HepG2 (cell line): Measurements from ENCODE around the gene ZNF764. TPM values are rescaled to one million over a fixed set of nuclear protein-coding genes. Genes with fewer than 3 reads are reported as not detected.

Experiments used
- AHR ChIP-seq: IDR thresholded peaks from 2 replicates; pipeline ENCODE4 v1.6.1; 2018; ENCODE audit warnings: missing genetic modification reagents, missing compliant biosample characterization
- CBFB ChIP-seq: sonication (generic); formaldehyde crosslinking; IDR thresholded peaks from 2 replicates; pipeline ENCODE4 v1.4.0; 2020; ENCODE audit warnings: missing genetic modification reagents
- HCFC1 ChIP-seq: fragments of 150-350 bp; IDR thresholded peaks from 2 replicates; pipeline ENCODE4 v1.6.1; 2014; ENCODE audit warnings: low read depth, low read length
- IKZF4 ChIP-seq: sonication (generic); formaldehyde crosslinking; IDR thresholded peaks from 2 replicates; pipeline ENCODE4 v1.5.1; 2020; ENCODE audit warnings: borderline replicate concordance, mild to moderate bottlenecking, low read depth, missing genetic modification reagents; ENCODE audit errors: not compliant biosample characterization
- MAFG ChIP-seq: sonication (generic); formaldehyde crosslinking; IDR thresholded peaks from 2 replicates; pipeline ENCODE4 v1.5.1; 2020; ENCODE audit warnings: mild to moderate bottlenecking, missing genetic modification reagents
- MTA1 ChIP-seq: sonication (generic); formaldehyde crosslinking; IDR thresholded peaks from 2 replicates; pipeline ENCODE4 v1.4.0; 2020; ENCODE audit warnings: missing genetic modification reagents, mild to moderate bottlenecking, borderline replicate concordance
- NFYC ChIP-seq: IDR thresholded peaks from 2 replicates; pipeline ENCODE4 v1.6.1; 2016; ENCODE audit warnings: missing genetic modification reagents, missing compliant biosample characterization
- SAP130 ChIP-seq: IDR thresholded peaks from 2 replicates; pipeline ENCODE4 v1.6.1; 2016; ENCODE audit warnings: low read depth
- SIX1 ChIP-seq: sonication (generic); formaldehyde crosslinking; IDR thresholded peaks from 2 replicates; pipeline ENCODE4 v1.4.0; 2020; ENCODE audit warnings: missing genetic modification reagents, borderline replicate concordance
- TBL1XR1 ChIP-seq: fragments of 150-350 bp; IDR thresholded peaks from 2 replicates; pipeline ENCODE4 v1.6.1; 2014; ENCODE audit warnings: borderline replicate concordance, low read length; ENCODE audit not compliant: partially characterized antibody
- YEATS4 ChIP-seq: sonication (generic); formaldehyde crosslinking; IDR thresholded peaks from 2 replicates; pipeline ENCODE4 v1.4.0; 2020; ENCODE audit warnings: missing genetic modification reagents, borderline replicate concordance
- ZNF446 ChIP-seq: sonication (generic); formaldehyde crosslinking; IDR thresholded peaks from 2 replicates; pipeline ENCODE4 v1.5.0; 2020; ENCODE audit warnings: mild to moderate bottlenecking, missing genetic modification reagents
- ZNF451 ChIP-seq: sonication (generic); formaldehyde crosslinking; IDR thresholded peaks from 2 replicates; pipeline ENCODE4 v1.5.0; 2020; ENCODE audit warnings: mild to moderate bottlenecking, missing genetic modification reagents
- ZNF83 ChIP-seq: sonication (generic); formaldehyde crosslinking; IDR thresholded peaks from 2 replicates; pipeline ENCODE4 v1.4.0; 2020; ENCODE audit warnings: missing genetic modification reagents, mild to moderate bottlenecking, borderline replicate concordance
- ZSCAN20 ChIP-seq: sonication (generic); formaldehyde crosslinking; IDR thresholded peaks from 2 replicates; pipeline ENCODE4 v1.4.0; 2020; ENCODE audit warnings: missing genetic modification reagents, mild to moderate bottlenecking, borderline replicate concordance
- polyA plus RNA-seq, 8 experiments: library from polyadenylated mRNA; depleted of rRNA in 3 of 8; stranded (reverse) in 7 of 8; unstranded in 1 of 8; fragments of >200 nt; fragmentation: Illumina TruSeq in 4 of 8; extraction: Trizol in 4 of 8; gene quantifications; 2 replicates each; pipeline versions ENCODE4 v1.2.1 to v1.2.3, GENCODE V29; 2011 to 2016; ENCODE audit warnings: low read depth in 4 of 8, missing spikeins in 1 of 8, mixed read lengths in 1 of 8; ENCODE audit not compliant: insufficient read depth in 1 of 8
- total RNA-seq, 5 experiments: library from RNA; depleted of rRNA; stranded (reverse); fragments of >200 nt; fragmentation: Illumina TruSeq; extraction: Trizol; gene quantifications; 2 replicates each; pipeline ENCODE4 v1.2.3, GENCODE V29; 2016; ENCODE audit warnings: low read depth in 1 of 5
- TF ChIP-seq, protein P1 (sequence below): sonication (generic); formaldehyde crosslinking; IDR thresholded peaks from 2 replicates; pipeline ENCODE4 v1.9.0; 2021; ENCODE audit warnings: missing genetic modification reagents, borderline replicate concordance
- TF ChIP-seq, protein P2 (sequence below): sonication (generic); formaldehyde crosslinking; IDR thresholded peaks from 2 replicates; pipeline ENCODE4 v1.8.1; 2023; ENCODE audit warnings: missing genetic modification reagents, mild to moderate bottlenecking, borderline replicate concordance
- TF ChIP-seq, protein P3 (sequence below): sonication (generic); formaldehyde crosslinking; IDR thresholded peaks from 2 replicates; pipeline ENCODE4 v1.5.0; 2020; ENCODE audit warnings: missing genetic modification reagents, mild to moderate bottlenecking, borderline replicate concordance
- TF ChIP-seq, protein P4 (sequence below): sonication (generic); formaldehyde crosslinking; IDR thresholded peaks from 2 replicates; pipeline ENCODE4 v1.8.1; 2023; ENCODE audit warnings: mild to moderate bottlenecking, missing genetic modification reagents, borderline replicate concordance
- TF ChIP-seq, protein P5 (sequence below): sonication (generic); formaldehyde crosslinking; IDR thresholded peaks from 2 replicates; pipeline ENCODE4 v1.5.1; 2020; ENCODE audit warnings: mild to moderate bottlenecking, missing genetic modification reagents, moderate library complexity

The ZNF764 gene
- total and polyA plus RNA-seq, 2 of the 13 experiments (the other 11 are each of a cell fraction or from before 2014, with no cell fraction given), result 4.1 to 9.1 TPM

DNA sequence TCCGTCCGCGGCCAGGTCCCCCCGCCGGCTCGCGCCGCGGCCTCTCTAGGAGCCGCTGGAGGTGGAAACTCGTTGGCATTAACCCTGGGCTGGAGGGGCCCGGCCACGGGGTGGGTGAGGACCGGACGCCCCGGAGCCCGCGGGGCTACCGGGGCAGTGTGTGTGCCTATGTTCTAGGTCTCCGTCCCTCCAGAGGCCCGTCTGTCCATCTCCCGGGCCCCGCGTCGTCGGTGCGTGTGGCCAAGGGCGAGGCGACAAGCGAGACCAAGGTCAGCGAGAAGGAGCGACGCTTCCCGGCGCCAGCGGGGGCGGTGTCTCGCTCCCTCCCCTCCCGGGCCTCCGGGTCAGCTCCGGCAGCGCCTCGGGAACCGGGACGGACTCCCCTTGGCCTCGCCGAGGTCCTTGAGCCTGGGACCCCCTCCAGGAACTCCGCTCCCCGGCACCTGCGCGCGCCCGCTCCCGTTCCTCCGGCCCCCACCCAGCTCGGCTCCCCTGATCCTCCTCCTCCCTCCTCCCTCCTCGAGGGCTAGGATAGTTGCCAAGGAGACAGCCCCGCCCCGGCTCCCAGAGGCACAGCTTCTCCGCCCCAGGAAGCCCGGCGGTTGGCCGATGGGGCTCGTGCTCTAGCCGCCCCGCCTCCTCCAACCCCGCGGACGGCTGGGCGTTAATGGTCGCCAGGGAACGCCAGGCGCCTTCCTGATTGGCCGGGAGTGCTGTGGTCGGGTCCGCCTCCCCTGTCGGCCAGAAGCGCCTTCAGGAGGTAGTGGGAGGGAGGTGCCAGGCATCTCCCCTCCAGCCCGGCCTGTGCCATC lies 31.1 kb downstream of the ZNF764 start (continued):
- TF ChIP-seq YEATS4 (CRISPR knock-in tag), result 0 out of 2 replicates have a peak, but pooled peaks have one; percentile 41
- TF ChIP-seq, protein P1, sequence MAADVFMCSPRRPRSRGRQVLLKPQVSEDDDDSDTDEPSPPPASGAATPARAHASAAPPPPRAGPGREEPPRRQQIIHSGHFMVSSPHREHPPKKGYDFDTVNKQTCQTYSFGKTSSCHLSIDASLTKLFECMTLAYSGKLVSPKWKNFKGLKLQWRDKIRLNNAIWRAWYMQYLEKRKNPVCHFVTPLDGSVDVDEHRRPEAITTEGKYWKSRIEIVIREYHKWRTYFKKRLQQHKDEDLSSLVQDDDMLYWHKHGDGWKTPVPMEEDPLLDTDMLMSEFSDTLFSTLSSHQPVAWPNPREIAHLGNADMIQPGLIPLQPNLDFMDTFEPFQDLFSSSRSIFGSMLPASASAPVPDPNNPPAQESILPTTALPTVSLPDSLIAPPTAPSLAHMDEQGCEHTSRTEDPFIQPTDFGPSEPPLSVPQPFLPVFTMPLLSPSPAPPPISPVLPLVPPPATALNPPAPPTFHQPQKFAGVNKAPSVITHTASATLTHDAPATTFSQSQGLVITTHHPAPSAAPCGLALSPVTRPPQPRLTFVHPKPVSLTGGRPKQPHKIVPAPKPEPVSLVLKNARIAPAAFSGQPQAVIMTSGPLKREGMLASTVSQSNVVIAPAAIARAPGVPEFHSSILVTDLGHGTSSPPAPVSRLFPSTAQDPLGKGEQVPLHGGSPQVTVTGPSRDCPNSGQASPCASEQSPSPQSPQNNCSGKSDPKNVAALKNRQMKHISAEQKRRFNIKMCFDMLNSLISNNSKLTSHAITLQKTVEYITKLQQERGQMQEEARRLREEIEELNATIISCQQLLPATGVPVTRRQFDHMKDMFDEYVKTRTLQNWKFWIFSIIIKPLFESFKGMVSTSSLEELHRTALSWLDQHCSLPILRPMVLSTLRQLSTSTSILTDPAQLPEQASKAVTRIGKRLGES (CRISPR knock-in tag), result no peak
- peak; percentile 81 for TF ChIP-seq NFYC (CRISPR knock-in tag)
- TF ChIP-seq CBFB (CRISPR knock-in tag), result peak; percentile 48; the same call in 1 of the 2 replicates
- TF ChIP-seq, protein P2, sequence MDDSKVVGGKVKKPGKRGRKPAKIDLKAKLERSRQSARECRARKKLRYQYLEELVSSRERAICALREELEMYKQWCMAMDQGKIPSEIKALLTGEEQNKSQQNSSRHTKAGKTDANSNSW (CRISPR knock-in tag), result no peak; the same call in 1 of the 2 replicates
- TF ChIP-seq ZSCAN20 (CRISPR knock-in tag), result 0 out of 2 replicates have a peak, but pooled peaks have one; percentile 45
- TF ChIP-seq MAFG (CRISPR knock-in tag), result no peak
- peak; percentile 60 for TF ChIP-seq IKZF4 (CRISPR knock-in tag)
- TF ChIP-seq, protein P3, sequence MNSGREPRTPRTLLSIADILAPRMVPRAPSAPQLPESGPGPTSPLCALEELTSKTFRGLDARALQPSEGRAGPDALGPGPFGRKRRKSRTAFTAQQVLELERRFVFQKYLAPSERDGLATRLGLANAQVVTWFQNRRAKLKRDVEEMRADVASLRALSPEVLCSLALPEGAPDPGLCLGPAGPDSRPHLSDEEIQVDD (CRISPR knock-in tag), result no peak
- TF ChIP-seq SIX1 (CRISPR knock-in tag), result no peak
- TF ChIP-seq ZNF446 (CRISPR knock-in tag), result no peak
- peak; percentile 90 for TF ChIP-seq SAP130
- peak; percentile 53 for TF ChIP-seq TBL1XR1
- TF ChIP-seq, protein P4, sequence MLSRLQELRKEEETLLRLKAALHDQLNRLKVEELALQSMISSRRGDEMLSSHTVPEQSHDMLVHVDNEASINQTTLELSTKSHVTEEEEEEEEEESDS (CRISPR knock-in tag), result no peak
- TF ChIP-seq HCFC1, result peak; percentile 76
- TF ChIP-seq, protein P5, sequence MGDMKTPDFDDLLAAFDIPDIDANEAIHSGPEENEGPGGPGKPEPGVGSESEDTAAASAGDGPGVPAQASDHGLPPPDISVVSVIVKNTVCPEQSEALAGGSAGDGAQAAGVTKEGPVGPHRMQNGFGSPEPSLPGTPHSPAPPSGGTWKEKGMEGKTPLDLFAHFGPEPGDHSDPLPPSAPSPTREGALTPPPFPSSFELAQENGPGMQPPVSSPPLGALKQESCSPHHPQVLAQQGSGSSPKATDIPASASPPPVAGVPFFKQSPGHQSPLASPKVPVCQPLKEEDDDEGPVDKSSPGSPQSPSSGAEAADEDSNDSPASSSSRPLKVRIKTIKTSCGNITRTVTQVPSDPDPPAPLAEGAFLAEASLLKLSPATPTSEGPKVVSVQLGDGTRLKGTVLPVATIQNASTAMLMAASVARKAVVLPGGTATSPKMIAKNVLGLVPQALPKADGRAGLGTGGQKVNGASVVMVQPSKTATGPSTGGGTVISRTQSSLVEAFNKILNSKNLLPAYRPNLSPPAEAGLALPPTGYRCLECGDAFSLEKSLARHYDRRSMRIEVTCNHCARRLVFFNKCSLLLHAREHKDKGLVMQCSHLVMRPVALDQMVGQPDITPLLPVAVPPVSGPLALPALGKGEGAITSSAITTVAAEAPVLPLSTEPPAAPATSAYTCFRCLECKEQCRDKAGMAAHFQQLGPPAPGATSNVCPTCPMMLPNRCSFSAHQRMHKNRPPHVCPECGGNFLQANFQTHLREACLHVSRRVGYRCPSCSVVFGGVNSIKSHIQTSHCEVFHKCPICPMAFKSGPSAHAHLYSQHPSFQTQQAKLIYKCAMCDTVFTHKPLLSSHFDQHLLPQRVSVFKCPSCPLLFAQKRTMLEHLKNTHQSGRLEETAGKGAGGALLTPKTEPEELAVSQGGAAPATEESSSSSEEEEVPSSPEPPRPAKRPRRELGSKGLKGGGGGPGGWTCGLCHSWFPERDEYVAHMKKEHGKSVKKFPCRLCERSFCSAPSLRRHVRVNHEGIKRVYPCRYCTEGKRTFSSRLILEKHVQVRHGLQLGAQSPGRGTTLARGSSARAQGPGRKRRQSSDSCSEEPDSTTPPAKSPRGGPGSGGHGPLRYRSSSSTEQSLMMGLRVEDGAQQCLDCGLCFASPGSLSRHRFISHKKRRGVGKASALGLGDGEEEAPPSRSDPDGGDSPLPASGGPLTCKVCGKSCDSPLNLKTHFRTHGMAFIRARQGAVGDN (CRISPR knock-in tag), result peak; percentile 78
- peak; percentile 73; the same call in 1 of the 2 replicates for TF ChIP-seq ZNF451 (CRISPR knock-in tag)
- TF ChIP-seq ZNF83 (CRISPR knock-in tag), result no peak
- peak; percentile 10; the same call in 1 of the 2 replicates for TF ChIP-seq AHR (CRISPR knock-in tag)
- TF ChIP-seq MTA1 (CRISPR knock-in tag), result no peak; the same call in 1 of the 2 replicates
